Prostate gland (tissue), 2 donors: ENCODE data around the gene ANO10. TPM values are rescaled to one million over a fixed set of nuclear protein-coding genes. Genes with fewer than 3 reads are reported as not detected.

Source experiments
- DNase-seq: peaks from one replicate; pipeline ENCODE4 v3.0.0-alpha.2; 2019; ENCODE audit warnings: low spot score
- H3K27ac ChIP-seq, 2 donors: fragments of 200-600 bp; sonication (generic); 2 replicates each; pipeline ENCODE4 v1.5.1; 2017 to 2019
- H3K27me3 ChIP-seq: fragments of 200-600 bp; sonication (generic); replicated peaks from 2 replicates; pipeline ENCODE4 v1.5.1; 2019; ENCODE audit not compliant: insufficient read depth
- H3K36me3 ChIP-seq, 2 donors: fragments of 200-600 bp; sonication (generic); 1 replicate in 1 of 2; 2 replicates in 1 of 2; pipeline versions ENCODE4 v1.5.1 to v1.8.1; 2017 to 2019
- H3K4me1 ChIP-seq: fragments of 200-600 bp; sonication (generic); replicated peaks from 2 replicates; pipeline ENCODE4 v1.5.1; 2019
- H3K4me3 ChIP-seq, 2 donors: fragments of 200-600 bp; sonication (generic); 2 replicates each; pipeline ENCODE4 v1.5.1; 2017 to 2019
- H3K9me3 ChIP-seq: fragments of 200-600 bp; sonication (generic); 2 replicates; pipeline ENCODE4 v1.5.1; 2017
- CTCF ChIP-seq, 4 experiments: fragments of 200-600 bp in 2 of 4; fragments of 450-650 bp in 2 of 4; sonication (generic) in 2 of 4; IDR thresholded peaks; 1 replicate in 3 of 4; 2 replicates in 1 of 4; pipeline ENCODE4 v1.5.1; 2016 to 2019; ENCODE audit warnings: antibody characterized with exemption in 4 of 4, mild to moderate bottlenecking in 2 of 4, moderate library complexity in 2 of 4
- POLR2A ChIP-seq: fragments of 450-650 bp; IDR thresholded peaks from one replicate; pipeline ENCODE4 v1.6.1; 2016; ENCODE audit warnings: antibody characterized with exemption, mild to moderate bottlenecking
- POLR2AphosphoS5 ChIP-seq: sonication (generic); formaldehyde crosslinking; IDR thresholded peaks from one replicate; pipeline ENCODE4 v1.6.1; 2017; ENCODE audit warnings: antibody characterized with exemption
- WGBS: methylation state at CpG from one replicate; pipeline ENCODE4 v1.1.5; 2018; 5-methylcytosine and 5-hydroxymethylcytosine counted together
- intact Hi-C: fragments of 100-400 bp; cut with DNase I; formaldehyde crosslinking; loops from one replicate; pipeline ENCODE4 v1.14.2; 2022
- total RNA-seq, 2 donors: library from RNA; depleted of rRNA; stranded (reverse); fragments of >200 nt; gene quantifications; one replicate each; pipeline ENCODE4 v1.1.0, GENCODE V29; 2016

ANO10 gene
- total RNA-seq, 2 donors from 2014 or later, result 12.4 to 17.7 TPM

GRCh38 chr3:43411429-43411828, 210.4 kb downstream of the ANO10 start:
- H3K27ac ChIP-seq, result no peak overlapping the region
- H3K4me1 ChIP-seq, result no peaks in the 10 kb centered on the region
- no peaks in the 10 kb centered on the region for H3K27me3 ChIP-seq
- H3K9me3 ChIP-seq, result no peaks in the 10 kb centered on the region
- no peak for TF ChIP-seq POLR2A
- TF ChIP-seq POLR2AphosphoS5, result no peak
- TF ChIP-seq CTCF (IDR thresholded peaks at IDR 0.05), result no peak
- 100% methylated on average over 1 of the region's 1 CpG for WGBS
- no peak for DNase-seq
- H3K36me3 ChIP-seq, result no peaks in the 10 kb centered on the region
- H3K4me3 ChIP-seq, result no peak overlapping the region
- intact Hi-C loops, result no loop called here

DNA sequence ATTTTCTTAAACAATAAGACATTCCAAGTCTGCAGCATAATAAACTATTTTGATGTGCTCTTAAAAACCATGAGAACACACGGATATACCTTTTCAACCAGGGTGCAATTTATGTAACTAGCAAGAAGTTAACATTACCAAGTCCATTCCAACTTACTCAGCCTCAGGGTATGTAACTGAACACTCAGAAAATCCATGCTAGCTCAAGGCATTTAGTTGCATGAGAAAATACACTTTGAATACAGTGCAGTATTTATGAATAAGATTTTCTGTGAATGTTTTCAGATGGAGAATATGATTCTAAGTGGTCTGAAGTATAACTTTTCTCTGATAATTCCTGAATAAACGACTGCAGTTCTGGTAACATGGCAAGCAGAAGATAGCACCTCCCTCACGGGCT, 211.2 kb downstream of the ANO10 start:
- intact Hi-C loops, result no loop called here
- Histone ChIP-seq H3K4me3 (no peak overlapping the region), H3K36me3 (no peaks in the 10 kb centered on the region), H3K27ac (no peak overlapping the region), H3K27me3 (no peaks in the 10 kb centered on the region), H3K9me3 (no peaks in the 10 kb centered on the region), H3K4me1 (no peaks in the 10 kb centered on the region)
- peak; percentile 20 for TF ChIP-seq POLR2AphosphoS5
- no peak for TF ChIP-seq CTCF (IDR thresholded peaks at IDR 0.05)
- no peak for DNase-seq
- 58% methylated on average over 3 of the region's 3 CpGs for WGBS

DNA sequence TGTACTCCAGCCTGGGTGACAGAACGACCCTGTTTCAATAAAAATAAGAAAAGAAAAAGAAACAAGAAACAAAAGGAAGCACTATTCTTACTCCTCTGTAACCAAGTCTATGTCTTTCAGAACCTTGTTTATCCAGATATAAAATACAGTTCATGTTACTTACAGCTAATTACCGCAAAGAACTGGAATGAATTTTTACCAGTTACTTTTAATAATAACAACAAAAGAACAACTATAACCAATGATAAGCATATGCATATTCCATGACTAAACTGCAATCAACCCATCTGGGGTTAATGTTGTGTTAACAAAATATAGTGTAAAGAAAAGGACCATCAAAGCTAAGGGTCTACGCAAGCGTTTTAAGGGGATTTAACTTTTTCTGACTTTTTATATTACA, 212.3 kb downstream of the ANO10 start:
- no peak for TF ChIP-seq CTCF (IDR thresholded peaks at IDR 0.05)
- no peak overlapping the region for H3K4me3 ChIP-seq
- DNase-seq, result no peak
- H3K27me3 ChIP-seq, result no peaks in the 10 kb centered on the region
- 77% methylated on average over 4 of the region's 4 CpGs for WGBS
- H3K36me3 ChIP-seq, result no peaks in the 10 kb centered on the region
- H3K4me1 ChIP-seq, result no peaks in the 10 kb centered on the region
- intact Hi-C loops, result no loop called here
- H3K9me3 ChIP-seq, result no peaks in the 10 kb centered on the region
- no peak overlapping the region for H3K27ac ChIP-seq

- no peak for TF ChIP-seq POLR2A
- H3K4me1 ChIP-seq, result no peaks in the 10 kb centered on the region
- DNase-seq, result no peak
- intact Hi-C loops, result no loop called here
- 97% methylated on average over 4 of the region's 4 CpGs for WGBS
- no peak overlapping the region for H3K27ac ChIP-seq
- H3K9me3 ChIP-seq, result no peaks in the 10 kb centered on the region
- no peaks in the 10 kb centered on the region for H3K36me3 ChIP-seq
- H3K4me3 ChIP-seq, result no peak overlapping the region
- H3K27me3 ChIP-seq, result no peaks in the 10 kb centered on the region
Measured at GRCh38 chr3:43406643-43407023, 215.2 kb downstream of the ANO10 start.

GRCh38 chr3:43405888-43406642, 215.7 kb downstream of the ANO10 start:
- WGBS, result 81% methylated on average over 11 of the region's 11 CpGs
- DNase-seq, result no peak
- Histone ChIP-seq H3K27me3 (no peaks in the 10 kb centered on the region), H3K36me3 (no peaks in the 10 kb centered on the region), H3K9me3 (no peaks in the 10 kb centered on the region), H3K27ac (no peak overlapping the region), H3K4me1 (no peaks in the 10 kb centered on the region), H3K4me3 (no peak overlapping the region)
- TF ChIP-seq POLR2AphosphoS5, result no peak
- no peak for TF ChIP-seq CTCF (IDR thresholded peaks at IDR 0.05)
- TF ChIP-seq POLR2A, result no peak
- intact Hi-C loops, result no loop called here
